HEK293 (cell line): ENCODE data around the gene ZNF175.

ENCODE experiments used
- CTCF ChIP-seq: fragments of 450-650 bp; formaldehyde crosslinking; IDR thresholded peaks from 2 replicates; pipeline ENCODE4 v1.5.1; 2016; ENCODE audit warnings: missing biosample characterization, missing genetic modification characterization
- KLF9 ChIP-seq: fragments of 450-650 bp; formaldehyde crosslinking; IDR thresholded peaks from 2 replicates; pipeline ENCODE4 v1.5.1; 2016; ENCODE audit warnings: missing biosample characterization, missing genetic modification characterization, low read depth
- ZNF362 ChIP-seq: fragments of 450-650 bp; formaldehyde crosslinking; IDR thresholded peaks from 2 replicates; pipeline ENCODE4 v1.5.1; 2016; ENCODE audit warnings: missing biosample characterization, missing genetic modification characterization
- ZNF843 ChIP-seq: fragments of 450-650 bp; formaldehyde crosslinking; IDR thresholded peaks from 2 replicates; pipeline ENCODE4 v1.5.1; 2016; ENCODE audit warnings: missing biosample characterization, missing genetic modification characterization

GRCh38 chr19:51607077-51607476, 36.0 kb downstream of the ZNF175 start:
- TF ChIP-seq ZNF362 (tag by site-specific recombination) (no peak), ZNF843 (tag by site-specific recombination) (no peak), KLF9 (no peak), CTCF (no peak)
